DOHH2 (cell line): ENCODE results near the gene MEIS2.

ENCODE experiments used
- CTCF ChIP-seq: fragments of 200-600 bp; sonication (generic); IDR thresholded peaks from one replicate; pipeline ENCODE4 v1.5.1; 2014; ENCODE audit warnings: antibody characterized with exemption, mild to moderate bottlenecking, low read depth, low read length; ENCODE audit not compliant: poor library complexity, severe bottlenecking
- EZH2phosphoT487 ChIP-seq: fragments of 200-600 bp; sonication (generic); IDR thresholded peaks from 2 replicates; pipeline ENCODE4 v1.6.1; 2017; ENCODE audit warnings: borderline replicate concordance, mild to moderate bottlenecking, antibody characterized with exemption, low read length, moderate library complexity, mixed read lengths

- TF ChIP-seq CTCF, result no peak
- TF ChIP-seq EZH2phosphoT487, result no peak
Observed at GRCh38 chr15:36940636-36941260, 159.6 kb downstream of the MEIS2 start.
